Measurements from ENCODE around the gene ST6GALNAC5.

Gene ST6GALNAC5

GRCh38 chr1:77036560-77036959 lies 169.3 kb downstream of the ST6GALNAC5 start:
- no peak for DNase-seq (ENCODE audit: extremely low read depth, low read depth)
- TF ChIP-seq, protein P1, sequence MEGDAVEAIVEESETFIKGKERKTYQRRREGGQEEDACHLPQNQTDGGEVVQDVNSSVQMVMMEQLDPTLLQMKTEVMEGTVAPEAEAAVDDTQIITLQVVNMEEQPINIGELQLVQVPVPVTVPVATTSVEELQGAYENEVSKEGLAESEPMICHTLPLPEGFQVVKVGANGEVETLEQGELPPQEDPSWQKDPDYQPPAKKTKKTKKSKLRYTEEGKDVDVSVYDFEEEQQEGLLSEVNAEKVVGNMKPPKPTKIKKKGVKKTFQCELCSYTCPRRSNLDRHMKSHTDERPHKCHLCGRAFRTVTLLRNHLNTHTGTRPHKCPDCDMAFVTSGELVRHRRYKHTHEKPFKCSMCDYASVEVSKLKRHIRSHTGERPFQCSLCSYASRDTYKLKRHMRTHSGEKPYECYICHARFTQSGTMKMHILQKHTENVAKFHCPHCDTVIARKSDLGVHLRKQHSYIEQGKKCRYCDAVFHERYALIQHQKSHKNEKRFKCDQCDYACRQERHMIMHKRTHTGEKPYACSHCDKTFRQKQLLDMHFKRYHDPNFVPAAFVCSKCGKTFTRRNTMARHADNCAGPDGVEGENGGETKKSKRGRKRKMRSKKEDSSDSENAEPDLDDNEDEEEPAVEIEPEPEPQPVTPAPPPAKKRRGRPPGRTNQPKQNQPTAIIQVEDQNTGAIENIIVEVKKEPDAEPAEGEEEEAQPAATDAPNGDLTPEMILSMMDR (IDR thresholded peaks at IDR 0.05; ENCODE audit: low read depth, low read length), result no peak

- DNase-seq (ENCODE audit: extremely low read depth, low read depth), result no peak
- TF ChIP-seq, protein P1 (IDR thresholded peaks at IDR 0.05; ENCODE audit: low read depth, low read length), result no peak
These were observed 169.8 kb downstream of the ST6GALNAC5 start for GRCh38 chr1:77037038-77037437.

DNA sequence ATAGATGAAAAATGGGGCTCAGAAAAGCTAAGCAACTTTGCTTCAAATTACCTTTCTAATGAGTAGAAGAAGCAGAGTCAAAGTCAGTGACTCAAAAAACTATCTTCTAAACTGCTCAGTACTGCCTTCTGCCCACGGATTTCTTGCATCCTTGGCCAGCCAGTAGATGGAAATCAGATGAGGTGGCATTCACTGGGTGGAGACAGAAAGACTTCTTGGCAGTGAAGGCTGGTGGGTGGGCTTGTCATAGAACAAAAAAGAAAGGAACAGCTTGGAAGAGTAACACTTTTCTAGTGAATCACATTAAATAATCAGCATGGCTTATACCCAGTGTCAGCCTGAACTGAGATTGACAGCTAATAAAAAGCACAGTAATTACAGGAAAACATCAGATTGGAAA lies 170.7 kb downstream of the ST6GALNAC5 start:
- TF ChIP-seq, protein P1 (IDR thresholded peaks at IDR 0.05; ENCODE audit: low read depth, low read length), result no peak

GRCh38 chr1:77039111-77039510 lies 171.8 kb downstream of the ST6GALNAC5 start:
- DNase-seq (ENCODE audit: extremely low read depth, low read depth), result no peak
- TF ChIP-seq, protein P1 (IDR thresholded peaks at IDR 0.05; ENCODE audit: low read depth, low read length), result no peak

More for the DNA sequence above, 170.7 kb downstream of the ST6GALNAC5 start:
- DNase-seq (ENCODE audit: extremely low read depth, low read depth), result no peak

- TF ChIP-seq, protein P1 (IDR thresholded peaks at IDR 0.05; ENCODE audit: low read depth, low read length), result no peak
- peak; percentile 67 for DNase-seq (ENCODE audit: extremely low read depth, low read depth)
These were observed 172.5 kb downstream of the ST6GALNAC5 start for GRCh38 chr1:77039739-77040138.

DNA sequence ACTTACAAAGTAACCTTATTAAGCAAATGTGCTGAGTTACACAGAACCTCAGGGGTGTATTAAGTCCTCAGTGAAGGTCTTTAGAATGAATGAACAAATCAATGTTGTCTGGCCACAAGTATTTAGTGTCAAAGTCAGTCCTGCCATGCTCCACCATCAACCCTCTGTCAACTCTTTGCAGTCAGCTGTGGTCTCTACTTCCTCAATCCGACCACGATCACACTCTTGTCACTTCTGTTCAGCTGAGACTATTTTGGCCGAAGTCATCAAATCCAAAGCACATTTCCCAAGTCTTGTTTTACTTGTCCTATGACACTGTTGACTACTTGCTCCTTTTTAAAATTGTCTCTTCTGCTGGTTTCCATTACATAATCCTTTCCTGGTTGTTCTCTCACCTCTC lies 173.5 kb downstream of the ST6GALNAC5 start:
- no peak for DNase-seq (ENCODE audit: extremely low read depth, low read depth)
- TF ChIP-seq, protein P1 (IDR thresholded peaks at IDR 0.05; ENCODE audit: low read depth, low read length), result no peak

DNA sequence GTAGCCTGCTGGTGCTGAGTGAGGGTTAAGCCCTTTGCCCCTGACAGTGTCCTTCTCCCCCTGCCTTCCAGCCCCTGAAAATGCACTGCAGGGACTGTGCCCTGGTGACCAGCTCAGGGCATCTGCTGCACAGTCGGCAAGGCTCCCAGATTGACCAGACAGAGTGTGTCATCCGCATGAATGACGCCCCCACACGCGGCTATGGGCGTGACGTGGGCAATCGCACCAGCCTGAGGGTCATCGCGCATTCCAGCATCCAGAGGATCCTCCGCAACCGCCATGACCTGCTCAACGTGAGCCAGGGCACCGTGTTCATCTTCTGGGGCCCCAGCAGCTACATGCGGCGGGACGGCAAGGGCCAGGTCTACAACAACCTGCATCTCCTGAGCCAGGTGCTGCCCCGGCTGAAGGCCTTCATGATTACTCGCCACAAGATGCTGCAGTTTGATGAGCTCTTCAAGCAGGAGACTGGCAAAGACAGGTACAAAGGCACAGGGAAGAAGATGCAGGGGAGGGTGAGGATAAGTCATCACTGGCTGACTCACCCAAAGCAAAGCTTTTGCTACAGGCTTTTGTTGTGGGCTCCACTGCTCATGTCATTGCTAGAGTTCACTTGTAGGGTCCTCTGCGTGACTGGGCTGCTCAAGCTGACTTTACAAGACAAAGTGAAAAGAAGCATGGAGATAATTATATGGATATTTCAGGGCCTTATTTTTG lies 177.0 kb downstream of the ST6GALNAC5 start:
- TF ChIP-seq, protein P1 (IDR thresholded peaks at IDR 0.05; ENCODE audit: low read depth, low read length), result no peak
- no peak for DNase-seq (ENCODE audit: extremely low read depth, low read depth)

All from AG09319 (cell line).